Upper lobe of left lung (tissue), 6 donors: Measurements from ENCODE around the gene ST6GALNAC6. TPM values are rescaled to one million over a fixed set of nuclear protein-coding genes. Genes with fewer than 3 reads are reported as not detected.

Experiments used
- ATAC-seq, 2 donors: fragments of 200-7000 bp; cut with Tn5 transposase; one replicate each; pipeline ENCODE4 v1.9.1; 2022; ENCODE audit warnings: mild to moderate bottlenecking in 2 of 2, moderate library complexity in 2 of 2; ENCODE audit not compliant: low FRiP score in 2 of 2
- DNase-seq, 2 donors: peaks; one replicate each; pipeline ENCODE4 v3.0.0-alpha.2; 2019 to 2020
- H3K27ac ChIP-seq, 4 donors: fragments of 200-600 bp; sonication (generic); one replicate each; pipeline ENCODE4 v1.5.1; 2016 to 2019
- H3K27me3 ChIP-seq, 4 donors: fragments of 200-600 bp; sonication (generic); one replicate each; pipeline ENCODE4 v1.5.1; 2017 to 2019
- H3K36me3 ChIP-seq, 4 donors: fragments of 200-600 bp; sonication (generic); one replicate each; pipeline ENCODE4 v1.5.1; 2016 to 2019
- H3K4me1 ChIP-seq, 4 donors: fragments of 200-600 bp; sonication (generic); one replicate each; pipeline ENCODE4 v1.5.1; 2018 to 2019
- H3K4me3 ChIP-seq, 4 donors: fragments of 200-600 bp; sonication (generic); one replicate each; pipeline ENCODE4 v1.5.1; 2017 to 2019; ENCODE audit warnings: mild to moderate bottlenecking in 2 of 4, moderate library complexity in 1 of 4
- H3K9me3 ChIP-seq, 4 donors: fragments of 200-600 bp; sonication (generic); one replicate each; pipeline ENCODE4 v1.5.1; 2018 to 2019
- EP300 ChIP-seq, 4 donors: sonication (generic); formaldehyde crosslinking; IDR thresholded peaks; one replicate each; pipeline ENCODE4 v1.5.1; 2017; ENCODE audit warnings: antibody characterized with exemption in 4 of 4, control low read depth in 2 of 4
- POLR2A ChIP-seq, 4 donors: fragments of 450-650 bp; IDR thresholded peaks; one replicate each; pipeline ENCODE4 v1.5.1; 2016 to 2017; ENCODE audit warnings: antibody characterized with exemption in 4 of 4, mild to moderate bottlenecking in 2 of 4
- POLR2AphosphoS5 ChIP-seq, 2 donors: sonication (generic); formaldehyde crosslinking; IDR thresholded peaks; one replicate each; pipeline ENCODE4 v1.5.1; 2017; ENCODE audit warnings: antibody characterized with exemption in 2 of 2
- WGBS, 2 donors: methylation state at CpG; one replicate each; pipeline ENCODE4 v1.1.5; 2017 to 2018; 5-methylcytosine and 5-hydroxymethylcytosine counted together
- total RNA-seq, 6 donors: library from RNA; depleted of rRNA in 4 of 6; stranded (reverse); fragments of >200 nt in 4 of 6; gene quantifications; one replicate each; pipeline versions ENCODE4 v1.1.0 to v1.2.1, GENCODE V29; 2016 to 2021
- TF ChIP-seq, protein P1 (sequence below), 6 experiments: fragments of 450-650 bp in 4 of 6; fragments of 200-600 bp in 2 of 6; sonication (generic) in 2 of 6; IDR thresholded peaks; one replicate each; pipeline ENCODE4 v1.5.1; 2016 to 2019; ENCODE audit warnings: antibody characterized with exemption in 6 of 6
- donor health status: DM: no; HTN: no; CAD: no; lungs with moderate emphysema.
- donor health status: DM: no; HTN: yes; CAD: no; lungs with severe emphysema.

ST6GALNAC6 gene
- total RNA-seq, 6 donors from 2014 or later, result 67.3 to 117 (median 85.2) TPM

DNA sequence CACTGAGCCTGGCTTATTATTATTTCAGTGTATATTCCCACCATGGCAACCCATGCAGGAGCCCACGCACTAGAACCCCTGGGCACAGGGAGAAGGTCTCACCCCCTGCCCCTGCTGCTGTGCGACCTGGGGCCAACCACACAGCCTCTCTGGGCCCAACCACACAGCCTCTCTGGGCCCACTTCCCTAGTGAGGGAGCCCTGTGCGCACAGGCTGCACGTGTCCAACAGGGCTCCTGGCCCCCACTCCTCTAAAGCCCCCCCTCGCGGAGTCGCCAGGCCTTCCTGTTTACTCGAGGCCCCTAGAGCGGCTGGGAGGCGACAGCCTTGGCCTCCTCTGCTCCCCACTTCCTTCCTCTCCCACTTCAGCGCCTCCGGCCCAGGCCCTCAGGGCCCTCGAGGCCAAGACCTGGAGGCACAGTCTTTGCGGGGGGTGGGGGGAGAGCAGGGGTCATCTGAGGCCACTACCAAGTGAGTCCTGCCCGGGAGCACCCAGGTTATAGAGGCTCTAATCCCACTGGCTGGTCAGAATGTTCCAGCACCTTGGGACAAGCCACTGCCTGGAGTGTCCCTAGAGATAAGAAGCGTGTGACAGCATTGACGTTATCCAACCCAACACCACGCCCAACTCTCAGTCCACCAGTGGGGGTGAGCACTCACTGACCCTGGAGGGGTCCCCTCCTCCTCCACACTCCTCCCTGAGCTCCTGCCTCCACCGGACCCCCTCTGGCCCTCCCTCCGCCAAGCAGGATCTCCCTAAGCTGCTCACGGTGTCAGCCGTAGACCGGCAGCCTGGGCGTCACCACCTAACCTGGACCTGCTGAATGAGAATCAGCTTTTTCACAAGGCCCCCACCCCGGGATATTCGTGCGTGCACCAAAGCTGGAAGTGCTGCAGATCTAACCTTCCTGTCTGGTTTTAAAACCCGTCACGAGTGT is 37.1 kb downstream of the ST6GALNAC6 start:
- no peaks in the 10 kb centered on the region for H3K27me3 ChIP-seq
- peak; percentile 84 to 87 for TF ChIP-seq POLR2AphosphoS5 (IDR thresholded peaks at IDR 0.05)
- TF ChIP-seq POLR2A (IDR thresholded peaks at IDR 0.05), result peak in 1 of 4 donors; percentile 50
- peak in 2 of 4 donors; percentile 44 to 51 for TF ChIP-seq EP300 (IDR thresholded peaks at IDR 0.05)
- TF ChIP-seq, protein P1, sequence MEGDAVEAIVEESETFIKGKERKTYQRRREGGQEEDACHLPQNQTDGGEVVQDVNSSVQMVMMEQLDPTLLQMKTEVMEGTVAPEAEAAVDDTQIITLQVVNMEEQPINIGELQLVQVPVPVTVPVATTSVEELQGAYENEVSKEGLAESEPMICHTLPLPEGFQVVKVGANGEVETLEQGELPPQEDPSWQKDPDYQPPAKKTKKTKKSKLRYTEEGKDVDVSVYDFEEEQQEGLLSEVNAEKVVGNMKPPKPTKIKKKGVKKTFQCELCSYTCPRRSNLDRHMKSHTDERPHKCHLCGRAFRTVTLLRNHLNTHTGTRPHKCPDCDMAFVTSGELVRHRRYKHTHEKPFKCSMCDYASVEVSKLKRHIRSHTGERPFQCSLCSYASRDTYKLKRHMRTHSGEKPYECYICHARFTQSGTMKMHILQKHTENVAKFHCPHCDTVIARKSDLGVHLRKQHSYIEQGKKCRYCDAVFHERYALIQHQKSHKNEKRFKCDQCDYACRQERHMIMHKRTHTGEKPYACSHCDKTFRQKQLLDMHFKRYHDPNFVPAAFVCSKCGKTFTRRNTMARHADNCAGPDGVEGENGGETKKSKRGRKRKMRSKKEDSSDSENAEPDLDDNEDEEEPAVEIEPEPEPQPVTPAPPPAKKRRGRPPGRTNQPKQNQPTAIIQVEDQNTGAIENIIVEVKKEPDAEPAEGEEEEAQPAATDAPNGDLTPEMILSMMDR (IDR thresholded peaks at IDR 0.05), result peak in 1 of 6 experiments; percentile 6
- peaks cover 0 to 1% (median under 1%) of the 10 kb centered on the region in 4 donors for H3K36me3 ChIP-seq
- DNase-seq (peak; percentile 86 to 93), ATAC-seq (peak; percentile 83 to 89)
- H3K4me1 ChIP-seq, result peaks cover 56 to 74% (median 66%) of the 10 kb centered on the region in 4 donors
- no peak overlapping the region for H3K4me3 ChIP-seq
- WGBS, 2 donors, result 14 to 41% methylated on average over 16 to 29 of the region's 29 CpGs
- H3K9me3 ChIP-seq, result no peaks in the 10 kb centered on the region
- H3K27ac ChIP-seq, result peak overlapping the region; percentile 75 to 91 (median 84)

DNA sequence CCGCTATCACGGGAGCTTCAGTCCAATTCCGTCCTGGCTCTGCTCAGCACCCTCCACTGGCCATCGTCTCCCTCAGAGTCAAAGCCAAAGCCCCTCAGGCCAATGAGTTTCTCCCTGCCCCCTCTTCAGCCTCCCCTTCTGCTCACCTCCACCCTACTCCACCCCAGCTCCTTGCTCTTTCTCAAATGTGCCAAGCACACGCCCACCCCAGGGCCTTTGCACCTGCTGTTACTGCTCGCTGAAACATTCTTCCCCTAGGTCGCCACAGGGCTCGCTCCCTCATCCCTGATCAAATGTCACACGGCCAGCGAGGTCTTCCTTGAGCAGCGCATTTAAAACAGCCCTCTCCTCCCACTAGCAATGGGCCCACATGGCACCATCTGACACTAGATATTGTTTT is 38.6 kb downstream of the ST6GALNAC6 start:
- TF ChIP-seq POLR2A (IDR thresholded peaks at IDR 0.05) (no peak), POLR2AphosphoS5 (IDR thresholded peaks at IDR 0.05) (no peak), EP300 (IDR thresholded peaks at IDR 0.05) (no peak)
- TF ChIP-seq, protein P1 (IDR thresholded peaks at IDR 0.05), result no peak
- H3K27ac ChIP-seq, result peak overlapping the region; percentile 5 to 91 (median 78)
- H3K9me3 ChIP-seq, result no peaks in the 10 kb centered on the region
- no peaks in the 10 kb centered on the region for H3K36me3 ChIP-seq
- DNase-seq (no peak), ATAC-seq (no peak)
- WGBS, 2 donors, result 94 to 98% methylated on average over 11 of the region's 11 CpGs
- no peaks in the 10 kb centered on the region for H3K27me3 ChIP-seq
- H3K4me3 ChIP-seq, result no peak overlapping the region
- H3K4me1 ChIP-seq, result peaks cover 66 to 82% (median 71%) of the 10 kb centered on the region in 4 donors

DNA sequence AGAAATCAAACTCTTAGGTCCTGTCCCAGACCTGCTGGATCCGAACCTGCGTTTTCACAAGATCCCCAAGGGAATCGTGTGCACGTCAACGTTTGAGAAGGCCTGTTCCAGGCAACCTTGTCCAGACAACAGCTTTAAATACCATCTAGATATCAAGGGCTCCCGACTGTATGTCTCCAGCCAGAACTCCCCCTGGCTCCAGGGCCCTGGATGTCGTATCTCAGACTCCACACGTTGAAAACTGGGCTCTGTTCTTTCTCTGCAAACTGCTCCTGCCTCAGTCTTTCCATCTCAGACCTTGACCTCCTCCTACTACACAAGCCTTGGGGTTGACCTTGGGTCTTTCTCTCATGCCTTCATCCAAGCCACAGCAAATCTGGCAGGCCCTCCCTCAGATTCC is 39.1 kb downstream of the ST6GALNAC6 start:
- ATAC-seq (no peak), DNase-seq (no peak)
- no peaks in the 10 kb centered on the region for H3K36me3 ChIP-seq
- H3K4me3 ChIP-seq, result no peak overlapping the region
- H3K4me1 ChIP-seq, result peaks cover 70 to 83% (median 73%) of the 10 kb centered on the region in 4 donors
- H3K27ac ChIP-seq, result peak overlapping the region in 3 of 4 donors; percentile 5 to 91 (median 75)
- 73 to 88% methylated on average over 8 of the region's 8 CpGs for WGBS, 2 donors
- H3K27me3 ChIP-seq, result no peaks in the 10 kb centered on the region
- H3K9me3 ChIP-seq, result no peaks in the 10 kb centered on the region
- TF ChIP-seq, protein P1 (IDR thresholded peaks at IDR 0.05), result no peak
- no peak for TF ChIP-seq EP300 (IDR thresholded peaks at IDR 0.05)
- TF ChIP-seq POLR2A (IDR thresholded peaks at IDR 0.05), result no peak
- TF ChIP-seq POLR2AphosphoS5 (IDR thresholded peaks at IDR 0.05), result no peak

DNA sequence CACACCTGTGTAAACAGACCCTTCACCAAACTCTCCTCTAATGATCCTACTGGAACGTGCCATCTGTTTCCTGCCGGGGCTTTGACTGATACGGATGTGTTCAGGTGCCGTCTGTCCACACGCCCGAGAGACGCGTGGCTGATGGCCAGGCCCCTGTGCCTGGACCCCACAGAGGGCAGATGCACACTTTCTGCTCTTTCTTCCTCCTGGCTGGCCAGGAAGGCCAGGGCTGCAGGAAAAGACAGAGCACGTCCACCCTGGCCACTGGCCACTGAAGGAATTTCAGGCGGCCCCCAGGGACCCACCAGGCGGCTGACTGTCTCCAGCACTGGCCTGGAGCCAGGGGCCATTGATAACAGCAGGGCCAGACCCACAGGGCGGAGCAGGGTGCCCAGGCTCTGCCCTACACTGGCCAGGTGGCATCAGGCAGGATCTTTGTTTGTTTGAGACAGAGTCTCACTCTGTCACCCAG is 41.3 kb downstream of the ST6GALNAC6 start:
- DNase-seq (peak in 1 of 2 donors; percentile 62), ATAC-seq (no peak)
- no peak overlapping the region for H3K4me3 ChIP-seq
- H3K36me3 ChIP-seq, result peaks cover 0 to 3% (median 0%) of the 10 kb centered on the region in 4 donors
- H3K27ac ChIP-seq, result peak overlapping the region; percentile 9 to 91 (median 78)
- H3K4me1 ChIP-seq, result peaks cover 73 to 86% (median 74%) of the 10 kb centered on the region in 4 donors
- no peaks in the 10 kb centered on the region for H3K9me3 ChIP-seq
- WGBS, 2 donors, result 35 to 53% methylated on average over 8 to 12 of the region's 12 CpGs
- no peaks in the 10 kb centered on the region for H3K27me3 ChIP-seq
- no peak for TF ChIP-seq POLR2A (IDR thresholded peaks at IDR 0.05)
- no peak for TF ChIP-seq POLR2AphosphoS5 (IDR thresholded peaks at IDR 0.05)
- TF ChIP-seq, protein P1 (IDR thresholded peaks at IDR 0.05), result no peak
- no peak for TF ChIP-seq EP300 (IDR thresholded peaks at IDR 0.05)
